Sigmoid colon (tissue), 4 donors: ENCODE results near the gene ANKS1A.

ENCODE experiments used
- CTCF ChIP-seq, 4 experiments: fragments of 450-650 bp in 3 of 4; fragments of 200-600 bp in 1 of 4; IDR thresholded peaks; one replicate each; pipeline ENCODE4 v1.5.1; 2016 to 2019; ENCODE audit warnings: antibody characterized with exemption in 4 of 4, mild to moderate bottlenecking in 3 of 4, moderate library complexity in 2 of 4
- EP300 ChIP-seq, 4 donors: sonication (generic); formaldehyde crosslinking; IDR thresholded peaks; one replicate each; pipeline ENCODE4 v1.6.1; 2017; ENCODE audit warnings: antibody characterized with exemption in 4 of 4
- POLR2A ChIP-seq, 2 donors: fragments of 450-650 bp; IDR thresholded peaks; one replicate each; pipeline ENCODE4 v1.6.1; 2016; ENCODE audit warnings: antibody characterized with exemption in 2 of 2, mild to moderate bottlenecking in 2 of 2, moderate library complexity in 2 of 2
- POLR2AphosphoS5 ChIP-seq, 4 donors: sonication (generic); formaldehyde crosslinking; IDR thresholded peaks; one replicate each; pipeline ENCODE4 v1.6.1; 2017; ENCODE audit warnings: antibody characterized with exemption in 4 of 4

GRCh38 chr6:35061102-35061615, 172.1 kb downstream of the ANKS1A start:
- TF ChIP-seq POLR2AphosphoS5 (IDR thresholded peaks at IDR 0.05) (no peak), CTCF (IDR thresholded peaks at IDR 0.05) (no peak), POLR2A (IDR thresholded peaks at IDR 0.05) (no peak), EP300 (IDR thresholded peaks at IDR 0.05) (no peak)
